Hepatocyte (in vitro differentiated cells): ENCODE data around the gene PITX1.
A peak's percentile ranks its signal among the peaks of the same experiment; 100 is the strongest.

Experiments used
- EZH2 ChIP-seq: fragments of 200-600 bp; sonication (generic); IDR thresholded peaks from 2 replicates; pipeline ENCODE4 v1.6.1; 2016; ENCODE audit warnings: antibody characterized with exemption, mild to moderate bottlenecking, borderline replicate concordance
- EZH2phosphoT487 ChIP-seq: fragments of 200-600 bp; sonication (generic); IDR thresholded peaks from one replicate; pipeline ENCODE4 v1.6.1; 2018; ENCODE audit warnings: antibody characterized with exemption, mild to moderate bottlenecking, low read depth, moderate library complexity; ENCODE audit not compliant: unreplicated experiment, severe bottlenecking
- TF ChIP-seq, protein P1 (sequence below): fragments of 200-600 bp; sonication (generic); IDR thresholded peaks from 2 replicates; pipeline ENCODE4 v1.5.1; 2016; ENCODE audit warnings: antibody characterized with exemption, mild to moderate bottlenecking; ENCODE audit not compliant: poor library complexity

DNA sequence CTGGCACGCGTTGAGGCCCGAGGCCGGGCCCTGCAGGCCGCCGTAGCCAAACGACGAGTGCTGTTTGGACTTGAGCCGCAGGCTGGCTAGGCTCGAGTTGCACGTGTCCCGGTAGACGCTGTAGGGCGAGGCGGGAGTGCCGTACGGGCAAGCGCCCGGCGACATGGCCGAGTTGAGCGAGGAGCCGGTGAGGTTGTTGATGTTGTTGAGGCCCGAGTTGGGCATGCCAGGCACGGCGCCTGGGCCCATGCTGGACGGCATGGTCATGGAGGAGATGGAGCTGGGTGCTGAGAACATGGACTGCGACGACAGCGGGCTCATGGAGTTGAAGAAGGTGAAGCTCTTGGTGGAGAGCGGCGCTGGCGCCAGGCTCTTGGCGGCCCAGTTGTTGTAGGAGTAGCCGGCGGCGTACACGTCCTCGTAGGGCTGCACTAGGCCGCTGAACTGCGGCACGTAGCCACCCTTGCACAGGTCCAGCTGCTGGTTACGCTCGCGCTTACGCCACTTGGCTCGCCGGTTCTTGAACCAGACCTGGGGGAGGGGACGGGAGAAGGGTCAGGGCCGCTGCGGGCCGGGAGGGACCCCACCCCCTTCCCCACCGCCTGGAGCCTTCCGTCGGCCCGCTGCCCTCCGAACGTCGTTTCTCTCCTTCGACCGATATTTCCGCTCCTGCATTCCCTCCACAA is 5.1 kb downstream of the PITX1 start:
- TF ChIP-seq, protein P1, sequence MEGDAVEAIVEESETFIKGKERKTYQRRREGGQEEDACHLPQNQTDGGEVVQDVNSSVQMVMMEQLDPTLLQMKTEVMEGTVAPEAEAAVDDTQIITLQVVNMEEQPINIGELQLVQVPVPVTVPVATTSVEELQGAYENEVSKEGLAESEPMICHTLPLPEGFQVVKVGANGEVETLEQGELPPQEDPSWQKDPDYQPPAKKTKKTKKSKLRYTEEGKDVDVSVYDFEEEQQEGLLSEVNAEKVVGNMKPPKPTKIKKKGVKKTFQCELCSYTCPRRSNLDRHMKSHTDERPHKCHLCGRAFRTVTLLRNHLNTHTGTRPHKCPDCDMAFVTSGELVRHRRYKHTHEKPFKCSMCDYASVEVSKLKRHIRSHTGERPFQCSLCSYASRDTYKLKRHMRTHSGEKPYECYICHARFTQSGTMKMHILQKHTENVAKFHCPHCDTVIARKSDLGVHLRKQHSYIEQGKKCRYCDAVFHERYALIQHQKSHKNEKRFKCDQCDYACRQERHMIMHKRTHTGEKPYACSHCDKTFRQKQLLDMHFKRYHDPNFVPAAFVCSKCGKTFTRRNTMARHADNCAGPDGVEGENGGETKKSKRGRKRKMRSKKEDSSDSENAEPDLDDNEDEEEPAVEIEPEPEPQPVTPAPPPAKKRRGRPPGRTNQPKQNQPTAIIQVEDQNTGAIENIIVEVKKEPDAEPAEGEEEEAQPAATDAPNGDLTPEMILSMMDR, result no peak
- TF ChIP-seq EZH2 (peak; percentile 32), EZH2phosphoT487 (no peak)
